NCI-H1105 treated with DMSO at 0.1 percent for 48 hours (cell line): ENCODE data around the gene KCNMA1.

Source experiments
- DNase-seq: peaks from one replicate; lab custom pipeline; 2025; lab: John Stamatoyannopoulos, UW

The KCNMA1 gene

GRCh38 chr10:77152256-77152655 lies 485.4 kb downstream of the KCNMA1 start:
- no peak for DNase-seq

GRCh38 chr10:77151408-77151807 lies 486.2 kb downstream of the KCNMA1 start:
- DNase-seq: no peak

GRCh38 chr10:77149706-77150105 lies 487.9 kb downstream of the KCNMA1 start:
- DNase-seq: no peak

GRCh38 chr10:77149001-77149400 lies 488.6 kb downstream of the KCNMA1 start:
- DNase-seq: no peak

GRCh38 chr10:77147871-77148270 lies 489.7 kb downstream of the KCNMA1 start:
- no peak for DNase-seq

GRCh38 chr10:77146712-77147336 lies 490.8 kb downstream of the KCNMA1 start:
- DNase-seq: no peak

- no peak for DNase-seq
Measured at GRCh38 chr10:77144656-77145055, 493.0 kb downstream of the KCNMA1 start.

GRCh38 chr10:77139252-77140160 lies 498.1 kb downstream of the KCNMA1 start:
- DNase-seq: no peak

GRCh38 chr10:77138541-77138940 lies 499.1 kb downstream of the KCNMA1 start:
- no peak for DNase-seq

GRCh38 chr10:77135555-77135954 lies 502.1 kb downstream of the KCNMA1 start:
- no peak for DNase-seq

GRCh38 chr10:77131214-77131613 lies 506.4 kb downstream of the KCNMA1 start:
- DNase-seq: no peak

- no peak for DNase-seq
Measured at GRCh38 chr10:77127243-77127642, 510.4 kb downstream of the KCNMA1 start.

- DNase-seq: no peak
Measured at GRCh38 chr10:77125231-77125630, 512.4 kb downstream of the KCNMA1 start.

GRCh38 chr10:77123330-77123729 lies 514.3 kb downstream of the KCNMA1 start:
- DNase-seq: no peak

GRCh38 chr10:77121829-77122228 lies 515.8 kb downstream of the KCNMA1 start:
- DNase-seq: no peak

- DNase-seq: no peak
Measured at GRCh38 chr10:77120666-77121376, 516.8 kb downstream of the KCNMA1 start.

GRCh38 chr10:77120012-77120411 lies 517.6 kb downstream of the KCNMA1 start:
- no peak for DNase-seq

- DNase-seq: no peak
Measured at GRCh38 chr10:77118603-77119282, 518.9 kb downstream of the KCNMA1 start.

- no peak for DNase-seq
Measured at GRCh38 chr10:77117501-77117900, 520.1 kb downstream of the KCNMA1 start.

- no peak for DNase-seq
Measured at GRCh38 chr10:77116904-77117303, 520.7 kb downstream of the KCNMA1 start.

GRCh38 chr10:77114181-77114821 lies 523.3 kb downstream of the KCNMA1 start:
- DNase-seq: no peak
